ENCODE results near the gene CABP2.

The CABP2 gene

GRCh38 chr11:67472882-67473281 lies 50.4 kb downstream of the CABP2 start:
- DNase-seq: no peak

- no peak for DNase-seq
Observed at GRCh38 chr11:67470337-67471002, 52.8 kb downstream of the CABP2 start.

- DNase-seq: no peak
Observed at GRCh38 chr11:67469508-67469811, 53.8 kb downstream of the CABP2 start.

Measured in stimulated activated naive CD4-positive, alpha-beta T cell (primary cell).